HG03025 (cell line): ENCODE data around the gene GPRC5C.

Source experiments
- ATAC-seq: cut with Tn5 transposase; IDR thresholded peaks from one replicate; pipeline ENCODE4 v1.9.1; 2021; ENCODE audit warnings: mild to moderate bottlenecking, moderate library complexity; ENCODE audit not compliant: unreplicated experiment, low FRiP score

GPRC5C gene

DNA sequence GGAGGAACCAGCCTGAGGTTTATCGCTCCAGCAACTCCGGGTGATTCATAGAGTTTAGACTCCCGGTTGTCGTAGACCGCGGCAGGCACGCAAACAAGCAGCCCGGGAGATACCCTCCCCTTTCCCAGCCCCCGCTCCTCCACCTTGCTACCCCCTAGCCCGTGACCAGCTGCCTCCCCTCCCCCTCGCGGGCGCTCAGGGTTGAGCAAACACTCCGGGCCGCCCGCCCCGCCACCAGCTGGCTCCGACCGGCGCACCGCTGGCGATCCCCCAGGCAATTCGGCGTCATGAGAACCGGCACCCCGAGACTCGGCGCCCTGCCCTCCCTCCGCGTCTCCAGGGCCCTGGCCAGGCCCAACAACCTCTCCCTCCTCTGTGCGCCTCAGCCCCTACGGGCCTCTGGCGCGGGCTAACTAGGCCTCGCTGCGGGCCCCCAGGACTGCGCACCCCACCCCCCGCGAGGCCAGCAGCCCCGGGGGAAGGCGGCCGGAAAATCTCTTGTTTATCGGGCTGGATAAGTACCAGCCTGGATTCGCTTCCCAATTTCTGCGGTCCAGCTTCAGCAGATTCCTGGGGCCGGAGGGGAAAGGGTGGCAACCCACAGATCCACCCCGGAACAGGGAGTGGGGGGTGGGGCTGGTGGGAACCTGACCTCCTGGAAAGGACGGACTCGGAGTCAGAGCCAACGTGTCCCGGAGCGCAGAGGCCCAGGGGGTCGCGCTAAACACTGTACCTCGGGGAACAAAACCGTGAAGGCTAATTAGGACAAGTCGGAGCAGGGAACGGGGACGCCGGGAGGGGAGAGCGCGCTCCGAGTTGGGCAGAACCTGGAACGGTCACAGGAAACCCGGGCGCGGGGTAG lies 951 bp upstream of the GPRC5C start:
- no peak for ATAC-seq

DNA sequence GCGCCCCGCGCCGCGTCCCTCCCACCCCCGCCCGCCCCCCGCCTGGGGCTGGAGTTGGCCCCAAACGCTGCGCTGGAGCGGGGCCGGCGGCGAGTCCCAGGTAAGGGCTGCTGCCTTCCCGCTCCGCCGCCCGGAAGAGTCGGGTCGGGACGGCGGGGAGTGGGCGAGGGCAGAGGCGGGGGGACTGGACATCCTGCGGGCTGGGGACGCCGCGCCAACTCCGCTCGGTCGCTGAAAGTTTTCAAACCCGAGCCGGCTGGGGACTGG lies 469 bp downstream of the GPRC5C start:
- ATAC-seq = no peak

DNA sequence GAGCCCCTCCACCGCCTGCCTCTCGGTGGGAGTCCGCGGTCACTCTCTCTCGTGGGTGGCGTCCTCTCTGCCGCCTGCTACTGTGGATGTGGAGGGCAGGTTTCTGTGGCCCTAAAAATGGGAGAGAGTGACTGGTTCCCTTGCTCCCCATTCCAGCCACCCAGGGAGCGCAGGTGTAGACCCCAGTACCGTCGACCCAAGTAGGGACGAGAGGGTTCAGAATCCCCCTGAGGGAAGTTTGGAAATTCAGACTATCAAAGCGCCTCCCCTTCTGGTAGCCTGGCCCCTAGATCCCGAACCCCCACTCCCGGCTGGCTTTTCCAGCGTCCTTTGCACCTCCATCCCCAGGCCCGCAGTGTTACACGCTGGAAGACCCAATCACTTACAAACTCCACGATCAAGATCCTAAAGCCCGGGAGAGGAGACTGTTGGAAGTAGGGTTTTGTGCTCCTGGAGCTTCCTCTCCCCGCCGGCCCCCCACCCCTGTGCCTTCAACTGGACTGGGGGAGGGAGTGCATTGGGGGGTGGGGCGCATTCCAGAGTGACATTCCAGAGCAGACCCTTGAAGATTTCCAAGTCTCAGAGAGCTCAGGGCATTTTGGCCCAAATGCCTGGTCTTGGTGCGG lies 991 bp downstream of the GPRC5C start:
- ATAC-seq = no peak

DNA sequence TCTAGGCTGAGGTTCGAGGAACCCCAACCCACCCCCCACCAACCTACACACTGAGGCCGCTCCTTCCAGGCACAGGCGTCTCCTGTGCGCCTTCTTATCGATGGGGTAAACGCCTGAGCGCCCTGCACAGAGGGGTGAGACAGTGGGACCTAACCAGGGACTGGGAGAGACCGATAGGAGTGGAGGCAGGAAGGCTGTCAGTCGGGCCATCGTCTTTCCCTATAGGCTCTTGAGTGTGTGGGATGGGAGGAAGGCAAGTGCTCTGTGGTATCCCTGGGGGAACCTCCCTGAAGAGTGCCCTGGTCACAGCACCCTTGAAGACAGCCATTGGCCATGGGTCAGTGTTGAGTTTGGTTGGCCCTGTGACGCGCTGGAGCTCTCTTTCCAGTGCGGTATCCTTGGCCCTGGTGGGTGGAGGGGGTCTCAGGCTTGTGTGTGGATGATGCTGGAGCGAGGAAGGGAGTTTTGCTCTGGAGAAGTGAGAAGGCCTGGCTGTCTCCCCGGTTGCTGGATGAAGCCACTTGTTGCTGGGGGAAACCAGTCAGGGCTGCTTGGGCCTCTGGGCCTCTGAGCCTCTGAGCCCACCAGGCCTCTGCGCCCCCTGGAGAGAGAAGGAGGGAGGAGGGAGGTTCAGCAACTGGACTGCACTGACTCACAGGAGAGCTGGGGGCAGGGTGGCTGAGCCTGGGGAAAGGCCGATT lies 1.7 kb downstream of the GPRC5C start:
- ATAC-seq = no peak

DNA sequence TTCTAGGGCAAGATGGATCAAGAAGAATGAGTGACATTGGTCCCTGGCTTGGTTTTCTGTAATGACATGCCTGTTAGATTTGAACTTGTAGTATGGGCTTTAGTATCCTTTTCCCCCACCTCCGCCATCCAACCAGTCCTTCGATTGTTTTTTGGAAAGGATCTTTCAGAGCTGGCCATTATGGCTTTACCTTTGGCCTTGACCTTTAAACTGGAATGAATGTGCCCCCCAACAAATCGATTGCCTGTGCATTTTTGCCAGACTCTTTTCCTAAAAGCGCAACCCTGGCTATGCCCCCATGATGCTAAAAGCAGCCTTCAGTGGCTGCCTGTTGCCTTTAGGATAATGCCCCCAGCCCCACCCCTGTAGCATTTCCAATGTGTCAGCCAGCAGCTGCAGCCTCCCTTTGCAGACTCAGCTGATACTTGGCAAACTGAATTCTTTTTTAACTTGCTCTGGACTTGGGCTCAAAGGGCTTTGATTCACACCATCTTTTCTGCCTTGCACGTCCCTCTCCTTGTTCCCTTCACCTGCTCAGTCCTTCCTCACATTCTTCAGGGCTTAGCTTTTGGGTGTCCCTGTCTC lies 4.0 kb downstream of the GPRC5C start:
- no peak for ATAC-seq

DNA sequence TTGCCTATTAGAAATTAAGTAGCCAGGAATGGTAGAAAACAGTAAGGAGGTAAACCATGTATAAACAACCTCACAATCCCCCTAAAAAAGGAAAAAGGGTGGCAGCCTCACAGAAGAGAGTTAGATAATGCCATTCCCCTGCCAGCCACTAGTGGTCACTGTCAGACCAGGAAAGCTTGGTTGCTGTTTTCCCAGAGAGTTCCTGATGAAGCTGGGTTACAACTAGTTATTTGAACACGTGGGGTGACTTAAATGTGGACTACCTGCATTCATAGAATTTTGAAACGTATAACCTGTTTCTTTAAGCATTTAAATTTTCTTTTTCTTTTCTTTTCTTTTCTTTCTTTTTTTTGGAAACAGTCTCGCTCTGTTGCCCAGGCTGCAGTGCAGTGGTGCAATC lies 5.8 kb downstream of the GPRC5C start:
- ATAC-seq = no peak

DNA sequence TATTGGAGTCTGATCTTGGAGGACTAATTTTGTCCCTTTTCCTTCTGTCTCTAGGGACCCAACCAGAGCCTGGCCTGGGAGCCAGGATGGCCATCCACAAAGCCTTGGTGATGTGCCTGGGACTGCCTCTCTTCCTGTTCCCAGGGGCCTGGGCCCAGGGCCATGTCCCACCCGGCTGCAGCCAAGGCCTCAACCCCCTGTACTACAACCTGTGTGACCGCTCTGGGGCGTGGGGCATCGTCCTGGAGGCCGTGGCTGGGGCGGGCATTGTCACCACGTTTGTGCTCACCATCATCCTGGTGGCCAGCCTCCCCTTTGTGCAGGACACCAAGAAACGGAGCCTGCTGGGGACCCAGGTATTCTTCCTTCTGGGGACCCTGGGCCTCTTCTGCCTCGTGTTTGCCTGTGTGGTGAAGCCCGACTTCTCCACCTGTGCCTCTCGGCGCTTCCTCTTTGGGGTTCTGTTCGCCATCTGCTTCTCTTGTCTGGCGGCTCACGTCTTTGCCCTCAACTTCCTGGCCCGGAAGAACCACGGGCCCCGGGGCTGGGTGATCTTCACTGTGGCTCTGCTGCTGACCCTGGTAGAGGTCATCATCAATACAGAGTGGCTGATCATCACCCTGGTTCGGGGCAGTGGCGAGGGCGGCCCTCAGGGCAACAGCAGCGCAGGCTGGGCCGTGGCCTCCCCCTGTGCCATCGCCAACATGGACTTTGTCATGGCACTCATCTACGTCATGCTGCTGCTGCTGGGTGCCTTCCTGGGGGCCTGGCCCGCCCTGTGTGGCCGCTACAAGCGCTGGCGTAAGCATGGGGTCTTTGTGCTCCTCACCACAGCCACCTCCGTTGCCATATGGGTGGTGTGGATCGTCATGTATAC lies 8.0 kb downstream of the GPRC5C start:
- no peak for ATAC-seq

DNA sequence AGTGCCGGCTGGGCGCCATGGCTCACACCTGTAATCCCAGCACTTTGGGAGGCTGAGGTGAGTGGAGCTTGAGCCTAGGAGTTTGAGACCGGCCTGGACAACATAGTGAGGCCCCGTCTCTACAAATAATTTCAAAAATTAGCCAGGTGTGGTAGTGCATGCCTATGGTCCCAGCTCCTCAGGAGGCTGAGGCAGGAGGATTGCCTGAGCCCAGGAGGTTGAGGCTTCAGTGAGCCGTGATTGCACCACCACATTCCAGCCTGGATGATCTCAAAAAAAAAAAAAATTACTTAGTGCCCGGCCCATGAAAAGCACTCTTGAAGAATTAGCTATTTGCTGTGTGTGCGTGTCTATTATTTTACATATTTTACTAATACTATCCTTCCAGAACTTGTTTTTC lies 9.6 kb downstream of the GPRC5C start:
- ATAC-seq = no peak

DNA sequence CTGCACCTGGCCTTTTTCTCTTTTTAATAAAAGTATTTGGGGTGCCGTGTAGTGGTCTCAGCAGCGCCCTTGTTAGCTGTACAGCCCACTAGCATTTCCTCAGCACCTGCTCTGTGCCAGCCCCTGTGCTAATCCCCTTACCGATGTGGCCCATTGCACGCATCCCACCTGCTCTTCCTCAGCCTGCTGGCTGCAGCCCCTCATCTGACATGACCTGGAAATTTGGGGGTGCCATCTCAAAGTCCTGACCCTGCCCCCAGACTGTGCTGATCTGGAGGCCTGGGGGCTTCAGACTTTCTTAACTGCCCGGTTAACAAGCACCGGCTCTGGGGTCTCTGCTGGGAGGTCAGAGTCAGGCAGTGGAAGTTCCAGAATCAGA lies 10.4 kb downstream of the GPRC5C start:
- ATAC-seq = no peak

DNA sequence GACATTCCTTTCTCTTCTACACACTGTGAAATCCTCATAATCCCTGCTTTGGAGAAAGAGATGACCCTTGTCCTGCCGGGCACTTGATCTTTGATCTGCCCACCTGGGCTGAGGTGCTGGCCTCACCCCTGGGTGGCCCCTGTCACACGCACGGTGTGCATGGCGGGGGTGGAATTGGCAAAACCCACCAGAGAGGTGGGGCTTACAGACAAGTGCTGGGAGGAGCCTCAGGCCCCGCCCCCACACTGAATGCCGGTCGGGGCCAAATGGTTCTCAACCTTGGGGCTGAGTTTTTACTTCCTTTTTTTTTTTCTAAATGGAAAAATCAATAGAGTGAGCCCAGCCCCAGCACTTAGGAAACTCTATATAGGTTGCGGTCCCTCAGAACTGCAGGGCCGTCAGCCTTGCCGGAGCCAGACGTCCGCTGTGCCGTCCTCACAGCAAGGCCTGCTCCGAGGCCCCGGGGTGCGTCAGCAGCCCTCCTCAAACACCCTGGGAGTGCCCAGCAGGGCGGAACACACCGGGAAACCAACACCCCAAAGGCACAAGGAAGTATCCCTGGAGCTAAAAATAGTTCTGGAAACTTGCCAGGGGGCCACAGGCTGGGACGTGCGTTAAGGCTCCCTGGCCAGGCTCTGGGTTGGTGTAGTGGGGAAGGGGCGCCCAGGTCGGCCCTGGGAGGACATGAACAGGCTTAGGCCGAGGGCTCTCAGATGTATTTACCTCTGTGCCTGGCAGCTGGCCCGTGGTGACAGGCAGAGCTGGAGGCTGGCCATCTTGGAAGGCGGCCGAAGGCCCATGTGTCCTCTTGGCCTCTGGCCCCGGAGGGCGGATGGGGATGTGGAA lies 11.0 kb downstream of the GPRC5C start:
- no peak for ATAC-seq

DNA sequence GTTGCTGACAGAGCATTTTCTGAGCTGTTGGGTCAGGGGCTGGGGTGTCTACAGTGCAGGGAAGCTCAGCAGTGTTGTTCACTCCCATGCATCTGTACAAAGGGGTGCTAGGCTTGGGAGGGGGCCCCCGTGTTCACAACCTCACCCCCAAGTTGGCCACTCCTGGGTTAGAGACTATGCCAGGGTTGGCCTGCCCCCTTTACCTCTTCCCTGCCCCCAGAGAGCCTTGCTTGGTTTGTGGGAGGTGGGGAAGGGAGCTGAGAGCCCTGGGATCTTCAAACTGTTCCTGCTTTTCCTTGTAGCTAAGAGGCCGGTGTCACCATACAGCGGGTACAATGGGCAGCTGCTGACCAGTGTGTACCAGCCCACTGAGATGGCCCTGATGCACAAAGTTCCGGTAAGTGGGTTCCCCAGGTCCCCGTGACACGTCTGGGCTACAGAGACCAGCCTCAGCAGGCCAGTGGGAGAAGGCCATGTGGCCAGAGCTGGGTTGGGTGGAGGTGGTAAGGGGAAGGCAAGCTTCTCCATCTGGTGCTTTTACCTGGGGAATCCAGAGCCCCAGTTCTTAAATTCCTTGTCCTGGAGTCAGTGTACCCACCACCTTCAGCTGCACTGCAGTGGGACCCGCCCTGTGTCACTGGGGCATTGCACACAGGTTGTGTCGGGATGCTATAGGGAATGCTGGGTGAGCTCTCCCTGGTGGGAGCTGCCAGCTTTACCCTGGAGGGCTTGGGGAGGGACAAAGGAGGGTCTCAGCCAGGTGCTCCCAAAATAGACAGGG lies 11.8 kb downstream of the GPRC5C start:
- no peak for ATAC-seq

DNA sequence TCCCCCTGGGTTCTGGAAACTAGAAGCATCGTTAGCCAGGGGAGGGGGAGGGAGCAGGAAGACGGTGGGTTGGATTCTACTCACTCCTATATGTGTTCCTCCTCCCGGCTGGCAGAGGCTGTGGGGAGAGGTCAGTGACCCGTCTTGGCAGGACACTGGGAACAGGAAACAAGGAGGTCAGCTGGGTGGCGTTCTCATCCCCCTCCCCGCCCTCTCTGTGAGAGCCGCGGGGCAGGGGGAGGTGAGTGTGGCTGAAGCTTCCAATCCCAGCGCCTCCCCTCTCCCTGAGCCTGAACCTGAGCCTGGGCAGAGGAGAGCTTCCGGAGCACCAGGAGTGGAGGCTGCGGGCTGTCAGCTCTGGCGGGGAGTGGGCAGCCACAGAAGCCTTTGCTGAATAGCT lies 12.5 kb downstream of the GPRC5C start:
- ATAC-seq = no peak

DNA sequence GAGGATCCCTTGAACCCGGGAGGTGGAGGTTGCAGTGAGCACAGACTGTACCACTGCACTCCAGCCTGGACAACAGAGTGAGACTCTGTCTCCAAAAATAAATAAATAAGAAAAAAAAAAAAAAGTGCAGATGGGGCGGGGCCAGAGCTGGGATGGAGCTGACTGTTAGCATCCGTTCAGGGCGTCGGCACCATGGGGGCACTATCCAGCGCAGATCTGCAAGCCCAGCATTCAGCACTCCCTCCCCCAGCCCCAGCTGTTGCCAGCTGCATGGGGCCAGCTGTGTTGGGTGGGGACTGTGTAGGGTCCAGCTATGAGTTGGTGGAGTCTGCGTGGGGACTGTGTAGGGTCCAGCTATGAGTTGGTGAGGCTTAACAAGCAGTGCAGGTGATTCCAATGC lies 13.3 kb downstream of the GPRC5C start:
- no peak for ATAC-seq

DNA sequence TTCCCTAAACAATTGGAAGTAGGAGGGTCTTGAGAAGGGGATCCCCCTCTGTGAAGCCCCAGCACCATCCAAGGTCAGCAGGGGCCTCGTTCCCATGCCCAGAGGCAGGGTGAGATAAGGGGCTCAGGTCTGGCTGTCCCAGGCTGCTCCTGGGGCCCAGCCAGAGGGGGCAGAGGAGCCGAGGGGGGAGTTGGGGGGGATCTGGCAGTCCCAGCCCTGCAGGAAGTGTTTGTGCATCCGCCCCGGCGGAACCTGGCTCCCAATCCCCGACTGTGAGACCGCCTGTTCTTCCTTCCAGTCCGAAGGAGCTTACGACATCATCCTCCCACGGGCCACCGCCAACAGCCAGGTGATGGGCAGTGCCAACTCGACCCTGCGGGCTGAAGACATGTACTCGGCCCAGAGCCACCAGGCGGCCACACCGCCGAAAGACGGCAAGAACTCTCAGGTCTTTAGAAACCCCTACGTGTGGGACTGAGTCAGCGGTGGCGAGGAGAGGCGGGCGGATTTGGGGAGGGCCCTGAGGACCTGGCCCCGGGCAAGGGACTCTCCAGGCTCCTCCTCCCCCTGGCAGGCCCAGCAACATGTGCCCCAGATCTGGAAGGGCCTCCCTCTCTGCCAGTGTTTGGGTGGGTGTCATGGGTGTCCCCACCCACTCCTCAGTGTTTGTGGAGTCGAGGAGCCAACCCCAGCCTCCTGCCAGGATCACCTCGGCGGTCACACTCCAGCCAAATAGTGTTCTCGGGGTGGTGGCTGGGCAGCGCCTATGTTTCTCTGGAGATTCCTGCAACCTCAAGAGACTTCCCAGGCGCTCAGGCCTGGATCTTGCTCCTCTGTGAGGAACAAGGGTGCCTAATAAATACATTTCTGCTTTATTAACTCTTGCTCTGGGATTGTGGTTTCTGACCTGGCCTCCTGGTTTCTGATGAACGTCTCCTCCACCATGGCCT lies 14.9 kb downstream of the GPRC5C start:
- ATAC-seq = no peak

DNA sequence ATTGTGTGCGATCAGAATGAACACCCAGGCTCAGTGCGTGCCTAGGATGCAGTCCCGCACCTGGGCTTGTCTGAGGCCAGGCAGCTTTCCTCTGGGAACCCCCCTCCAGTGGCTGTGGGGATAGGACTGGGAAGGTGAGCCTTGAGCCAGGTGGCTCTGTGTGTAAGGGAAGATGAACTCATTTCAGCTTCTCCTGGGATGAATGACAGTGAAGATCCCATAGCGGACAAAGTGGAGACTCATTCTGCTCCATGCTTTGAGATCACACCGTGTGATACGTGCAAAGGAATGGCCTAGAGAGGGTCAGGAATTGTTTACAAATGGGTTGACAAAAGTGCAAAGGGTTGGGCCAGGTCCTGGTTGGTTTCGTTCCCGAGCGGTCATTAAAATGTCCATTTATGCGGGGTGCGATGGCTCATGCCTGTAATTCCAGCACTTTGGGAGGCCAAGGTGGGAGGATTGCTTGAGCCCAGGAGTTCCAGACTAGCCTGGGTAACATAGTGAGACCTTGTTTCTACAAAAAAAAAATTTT lies 15.8 kb downstream of the GPRC5C start:
- no peak for ATAC-seq

DNA sequence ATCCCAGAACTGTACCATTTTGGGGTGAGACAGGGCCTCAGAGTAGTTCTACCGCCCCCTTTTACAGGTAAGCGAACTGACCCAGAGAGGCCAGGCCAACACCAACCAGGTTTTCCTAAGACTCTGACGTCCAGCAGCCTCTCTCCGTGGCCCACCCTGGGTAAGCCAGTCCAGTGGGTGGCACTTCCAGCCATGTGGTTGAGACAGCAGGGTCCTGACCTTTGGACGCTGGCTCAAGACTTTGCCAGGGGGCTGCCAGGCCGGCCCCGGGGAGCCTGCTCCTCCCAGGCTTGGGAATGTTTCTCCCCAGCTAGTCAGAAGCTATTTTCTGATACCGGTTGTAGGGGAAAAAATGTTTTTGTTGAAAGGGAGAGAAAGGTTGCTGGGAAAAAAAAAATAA lies 16.9 kb downstream of the GPRC5C start:
- ATAC-seq = no peak

DNA sequence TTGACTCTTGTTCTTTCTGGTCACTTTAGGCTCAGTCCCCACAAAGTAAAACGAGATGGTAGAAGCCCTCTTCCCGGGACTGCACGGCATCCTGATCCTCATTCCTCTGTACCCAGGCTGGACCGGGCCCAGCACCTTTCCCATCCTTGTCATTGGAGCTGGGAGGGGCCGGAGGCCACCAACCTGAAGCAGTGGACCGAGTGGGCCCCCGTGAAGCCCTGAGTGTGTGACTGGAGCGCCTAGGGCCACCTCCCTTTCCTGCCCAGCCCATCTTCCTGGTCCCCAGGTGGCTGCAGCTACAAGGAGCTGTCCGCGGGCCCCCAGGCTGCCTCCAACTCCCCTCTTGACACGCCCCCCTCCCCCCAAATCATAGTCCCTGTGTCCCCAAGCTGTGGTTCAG lies 17.4 kb downstream of the GPRC5C start:
- ATAC-seq = no peak

DNA sequence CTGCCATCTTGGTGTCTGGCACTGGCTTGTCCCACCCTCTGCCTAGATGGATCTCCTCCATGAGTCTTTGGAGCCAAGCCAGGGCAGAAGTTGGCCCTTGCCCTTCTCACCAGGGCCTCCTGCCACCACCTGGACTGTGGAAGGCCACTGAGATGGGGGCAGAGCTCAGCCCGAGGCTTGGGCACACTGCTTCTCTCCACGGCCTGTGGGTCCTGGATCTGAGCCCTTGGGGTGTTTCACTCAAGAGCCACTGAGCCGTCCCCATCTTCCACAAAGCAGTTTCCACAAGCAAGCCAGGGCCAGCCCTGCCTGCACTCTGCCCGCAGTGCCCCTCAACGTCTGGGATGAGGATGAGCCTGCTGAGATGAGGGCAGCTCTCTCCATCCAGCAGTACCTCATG lies 17.9 kb downstream of the GPRC5C start:
- ATAC-seq = no peak
